Measurements from ENCODE around the gene HEXD.
A peak's percentile ranks its signal among the peaks of the same experiment; 100 is the strongest.

HEXD gene

DNA sequence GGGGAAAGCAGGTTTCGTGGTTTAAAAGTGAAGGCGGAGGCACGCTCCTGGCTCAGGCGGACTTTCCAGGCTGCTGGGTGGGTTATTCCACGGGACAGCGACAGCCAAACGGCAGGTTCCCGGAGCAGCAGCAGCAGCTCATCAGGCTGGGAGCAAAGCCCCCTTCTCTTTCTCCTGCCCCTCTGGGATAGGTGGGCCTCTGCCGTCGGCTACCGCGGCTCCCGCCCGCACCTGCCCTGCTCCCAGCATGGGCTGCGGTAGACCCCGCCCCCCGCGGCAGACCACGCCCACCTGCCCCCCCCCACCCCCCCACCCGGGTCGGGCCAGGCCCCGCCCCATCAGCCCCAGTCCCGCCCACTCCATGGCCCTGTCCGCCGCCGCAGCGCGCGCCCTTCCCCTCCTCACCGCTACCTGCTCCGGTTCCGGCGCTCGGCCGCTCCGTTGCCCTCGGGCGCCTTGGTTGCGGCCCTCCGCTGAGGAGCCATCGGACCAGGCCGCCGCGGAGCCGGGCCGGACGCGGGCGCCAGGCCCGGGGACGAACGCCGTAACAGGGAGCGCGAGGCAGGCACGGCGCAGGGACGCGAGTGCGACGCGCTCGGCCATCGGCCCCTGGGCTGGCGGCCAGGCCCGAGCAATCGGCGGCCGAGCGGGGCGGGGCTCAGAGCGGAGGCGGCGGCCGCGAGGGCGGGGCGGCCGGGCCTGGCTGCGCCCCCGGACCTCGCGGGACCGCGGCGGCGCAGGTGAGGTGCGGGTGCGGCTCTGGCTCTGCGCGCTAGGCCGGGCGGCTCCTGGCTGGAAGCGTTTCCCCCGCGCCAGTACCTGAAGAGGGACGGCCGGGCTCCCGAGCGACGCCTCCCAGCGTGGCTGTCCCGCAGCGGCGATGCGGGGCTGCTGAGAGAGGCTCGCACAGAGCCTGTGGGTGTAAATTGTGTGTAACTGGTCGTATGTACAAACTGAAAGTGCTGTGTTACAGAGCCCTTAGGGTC lies at the start of gene HEXD, which contains the start of gene OGFOD3:
TSS of gene HEXD (plus strand) at position 347 of the 986 bp plus-strand sequence. CDS start 1,453 bp downstream, outside the sequence.
TSS of gene OGFOD3 (minus strand) at position 586 of the 986 bp plus-strand sequence. CDS start at position 485, 101 bp downstream.
- no peak for TF ChIP-seq EZH2 (IDR thresholded peaks at IDR 0.05; ENCODE audit: borderline replicate concordance, low read depth, low read length, severe bottlenecking)
- TF ChIP-seq, protein P1, sequence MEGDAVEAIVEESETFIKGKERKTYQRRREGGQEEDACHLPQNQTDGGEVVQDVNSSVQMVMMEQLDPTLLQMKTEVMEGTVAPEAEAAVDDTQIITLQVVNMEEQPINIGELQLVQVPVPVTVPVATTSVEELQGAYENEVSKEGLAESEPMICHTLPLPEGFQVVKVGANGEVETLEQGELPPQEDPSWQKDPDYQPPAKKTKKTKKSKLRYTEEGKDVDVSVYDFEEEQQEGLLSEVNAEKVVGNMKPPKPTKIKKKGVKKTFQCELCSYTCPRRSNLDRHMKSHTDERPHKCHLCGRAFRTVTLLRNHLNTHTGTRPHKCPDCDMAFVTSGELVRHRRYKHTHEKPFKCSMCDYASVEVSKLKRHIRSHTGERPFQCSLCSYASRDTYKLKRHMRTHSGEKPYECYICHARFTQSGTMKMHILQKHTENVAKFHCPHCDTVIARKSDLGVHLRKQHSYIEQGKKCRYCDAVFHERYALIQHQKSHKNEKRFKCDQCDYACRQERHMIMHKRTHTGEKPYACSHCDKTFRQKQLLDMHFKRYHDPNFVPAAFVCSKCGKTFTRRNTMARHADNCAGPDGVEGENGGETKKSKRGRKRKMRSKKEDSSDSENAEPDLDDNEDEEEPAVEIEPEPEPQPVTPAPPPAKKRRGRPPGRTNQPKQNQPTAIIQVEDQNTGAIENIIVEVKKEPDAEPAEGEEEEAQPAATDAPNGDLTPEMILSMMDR (IDR thresholded peaks at IDR 0.05; ENCODE audit: borderline replicate concordance, extremely low read depth, low read length, poor library complexity, severe bottlenecking): no peak
- H3K9me3 ChIP-seq (ENCODE audit: insufficient read depth, low read length, severe bottlenecking): no peaks in the 10 kb centered on the region
- H3K79me2 ChIP-seq (ENCODE audit: insufficient read depth, low read length): peaks cover 40% of the 10 kb centered on the region
- DNase-seq (peak; percentile 83), ATAC-seq (ENCODE audit: insufficient read depth, low read depth) (peak; percentile 78)
- H4K20me1 ChIP-seq (ENCODE audit: insufficient read depth, low read length): peaks cover 18% of the 10 kb centered on the region
- peaks cover 37% of the 10 kb centered on the region for H3K4me1 ChIP-seq (ENCODE audit: insufficient read depth, low read length)
- peak within 1 kb of the TSS; percentile 93 for H2AFZ ChIP-seq (ENCODE audit: low read depth, low read length)
- peak within 1 kb of the TSS; percentile 97 for H3K27ac ChIP-seq (ENCODE audit: low read length)
- H3K36me3 ChIP-seq (ENCODE audit: insufficient read depth, low read length): peaks cover 27% of the 10 kb centered on the region
- peak within 1 kb of the TSS; percentile 86 to 95 for H3K4me3 ChIP-seq (ENCODE audit: low read depth in 1 of 2, low read length in 2 of 2)
- peak within 1 kb of the TSS; percentile 85 for H3K9ac ChIP-seq (ENCODE audit: low read depth, low read length)
- H3K27me3 ChIP-seq (ENCODE audit: insufficient read depth, low read length, poor library complexity): no peaks in the 10 kb centered on the region
- H3K4me2 ChIP-seq (ENCODE audit: insufficient read depth, low read length): peak within 1 kb of the TSS; percentile 97

DNA sequence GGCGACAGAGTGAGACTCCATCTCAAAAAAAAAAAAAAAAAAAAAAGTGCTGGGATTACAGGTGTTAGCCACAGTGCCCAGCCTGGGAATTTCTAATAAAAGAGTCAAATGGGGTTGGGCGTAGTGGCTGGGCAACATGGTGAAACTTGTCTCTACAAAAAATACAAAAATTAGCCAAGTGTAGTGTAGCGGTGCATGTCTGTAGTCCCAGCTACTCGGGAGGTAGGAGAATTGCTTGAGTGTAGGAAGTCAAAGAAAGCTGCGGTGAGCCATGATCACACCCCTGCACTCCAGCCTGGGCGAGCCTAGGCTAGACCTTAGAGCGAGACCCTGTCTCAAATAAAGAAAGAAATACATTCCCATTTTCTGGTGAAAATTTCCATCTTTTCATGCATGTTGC lies 48.9 kb upstream of the HEXD start:
- Histone ChIP-seq H3K9me3 (ENCODE audit: insufficient read depth, low read length, severe bottlenecking) (no peaks in the 10 kb centered on the region), H3K79me2 (ENCODE audit: insufficient read depth, low read length) (no peaks in the 10 kb centered on the region), H4K20me1 (ENCODE audit: insufficient read depth, low read length) (no peaks in the 10 kb centered on the region), H3K4me1 (ENCODE audit: insufficient read depth, low read length) (peaks cover 27% of the 10 kb centered on the region; the same call in 1 of the 2 replicates), H3K27ac (ENCODE audit: low read length) (no peak overlapping the region), H3K36me3 (ENCODE audit: insufficient read depth, low read length) (no peaks in the 10 kb centered on the region), H3K27me3 (ENCODE audit: insufficient read depth, low read length, poor library complexity) (no peaks in the 10 kb centered on the region), H3K9ac (ENCODE audit: low read depth, low read length) (no peak overlapping the region), H3K4me2 (ENCODE audit: insufficient read depth, low read length) (no peak overlapping the region), H2AFZ (ENCODE audit: low read depth, low read length) (no peak overlapping the region), H3K4me3 (ENCODE audit: low read depth in 1 of 2, low read length in 2 of 2) (no peak overlapping the region)
- no peak for DNase-seq
- no peak for ATAC-seq (ENCODE audit: insufficient read depth, low read depth)
- TF ChIP-seq EZH2 (IDR thresholded peaks at IDR 0.05; ENCODE audit: borderline replicate concordance, low read depth, low read length, severe bottlenecking): no peak
- TF ChIP-seq, protein P1 (IDR thresholded peaks at IDR 0.05; ENCODE audit: borderline replicate concordance, extremely low read depth, low read length, poor library complexity, severe bottlenecking): no peak

DNA sequence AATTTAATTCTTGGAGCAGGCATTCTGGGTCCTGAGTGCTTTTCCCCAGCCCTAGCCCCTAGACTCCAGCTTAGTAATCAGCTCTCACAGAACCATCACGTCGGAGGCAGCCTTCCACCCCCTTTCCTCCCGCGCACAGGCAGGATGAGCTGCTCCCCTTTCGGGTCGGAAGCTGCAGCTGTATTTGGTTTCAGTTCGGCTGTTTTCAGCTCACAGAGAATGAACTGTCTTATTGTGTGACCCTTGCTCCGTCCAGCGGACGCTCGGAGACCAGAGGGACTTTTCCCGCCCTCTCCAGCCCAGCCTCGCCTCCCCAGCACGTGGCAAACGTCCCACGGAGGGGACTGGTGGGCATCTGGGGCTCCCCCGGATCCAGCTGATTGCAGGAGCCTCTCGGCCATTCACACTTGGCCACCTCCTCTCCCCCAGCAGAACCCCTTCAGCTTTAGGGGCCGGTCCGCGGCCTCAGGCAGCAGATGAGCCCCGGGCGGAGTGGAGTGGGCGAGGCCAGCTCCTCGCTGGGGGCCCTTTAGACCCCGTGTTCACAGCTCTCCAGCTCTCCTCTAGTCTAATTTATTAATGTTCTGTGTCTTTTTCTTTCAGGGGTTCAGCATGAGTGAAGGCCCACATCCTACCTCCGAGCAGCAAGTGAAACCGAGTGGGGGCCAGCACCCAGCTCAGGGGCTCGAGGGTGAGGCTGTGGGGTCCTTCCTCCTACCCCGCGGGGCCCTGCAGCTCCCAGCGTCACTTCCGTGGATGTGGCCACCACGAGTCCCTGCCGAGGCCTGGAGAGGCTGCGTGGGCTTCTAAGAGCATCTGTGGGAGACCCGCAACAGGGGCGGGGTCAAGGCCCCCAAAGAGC lies 47.4 kb upstream of the HEXD start:
- H3K9me3 ChIP-seq (ENCODE audit: insufficient read depth, low read length, severe bottlenecking): no peaks in the 10 kb centered on the region
- H3K27ac ChIP-seq (ENCODE audit: low read length): no peak overlapping the region
- H3K4me2 ChIP-seq (ENCODE audit: insufficient read depth, low read length): no peak overlapping the region
- H4K20me1 ChIP-seq (ENCODE audit: insufficient read depth, low read length): no peaks in the 10 kb centered on the region
- no peaks in the 10 kb centered on the region for H3K27me3 ChIP-seq (ENCODE audit: insufficient read depth, low read length, poor library complexity)
- no peak overlapping the region for H3K4me3 ChIP-seq (ENCODE audit: low read depth in 1 of 2, low read length in 2 of 2)
- no peaks in the 10 kb centered on the region for H3K36me3 ChIP-seq (ENCODE audit: insufficient read depth, low read length)
- H3K79me2 ChIP-seq (ENCODE audit: insufficient read depth, low read length): no peaks in the 10 kb centered on the region
- DNase-seq (no peak), ATAC-seq (ENCODE audit: insufficient read depth, low read depth) (no peak)
- no peak for TF ChIP-seq EZH2 (IDR thresholded peaks at IDR 0.05; ENCODE audit: borderline replicate concordance, low read depth, low read length, severe bottlenecking)
- TF ChIP-seq, protein P1 (IDR thresholded peaks at IDR 0.05; ENCODE audit: borderline replicate concordance, extremely low read depth, low read length, poor library complexity, severe bottlenecking): no peak
- H2AFZ ChIP-seq (ENCODE audit: low read depth, low read length): no peak overlapping the region
- H3K4me1 ChIP-seq (ENCODE audit: insufficient read depth, low read length): peaks cover 24% of the 10 kb centered on the region; the same call in 1 of the 2 replicates
- no peak overlapping the region for H3K9ac ChIP-seq (ENCODE audit: low read depth, low read length)

Data from DND-41 (cell line).